CD14-positive monocyte (primary cell): ENCODE data around the gene QSER1. TPM values are rescaled to one million over a fixed set of nuclear protein-coding genes. Genes with fewer than 3 reads are reported as not detected.

ENCODE experiments used
- DNase-seq, 3 donors: peaks; one replicate each; pipeline ENCODE4 v3.0.0-alpha.2; 2011 to 2022
- H2AFZ ChIP-seq: 2 replicates; pipeline ENCODE4 v1.6.0; 2012; ENCODE audit warnings: mild to moderate bottlenecking, low read depth, low read length, inconsistent platforms; ENCODE audit not compliant: insufficient read depth, poor library complexity, severe bottlenecking
- H3K27ac ChIP-seq, 2 donors: 1 replicate in 1 of 2; 2 replicates in 1 of 2; pipeline ENCODE4 v1.5.1; 2012 to 2013; ENCODE audit warnings: low read length in 2 of 2, control low read depth in 1 of 2, inconsistent platforms in 1 of 2, low read depth in 1 of 2, mild to moderate bottlenecking in 1 of 2
- H3K27me3 ChIP-seq, 2 donors: one replicate each; pipeline versions ENCODE4 v1.6.0 to v1.6.1; 2011 to 2013; ENCODE audit warnings: low read length in 2 of 2; ENCODE audit not compliant: control insufficient read depth in 2 of 2, insufficient read depth in 2 of 2
- H3K36me3 ChIP-seq, 2 donors: replicated peaks in 1 of 2; 1 replicate in 1 of 2; 2 replicates in 1 of 2; pipeline versions ENCODE4 v1.5.1 to v1.6.1; 2012 to 2013; ENCODE audit warnings: low read length in 2 of 2, control low read depth in 1 of 2, inconsistent platforms in 1 of 2, mild to moderate bottlenecking in 1 of 2; ENCODE audit not compliant: insufficient read depth in 2 of 2, control insufficient read depth in 1 of 2
- H3K4me1 ChIP-seq, 2 donors: 1 replicate in 1 of 2; 2 replicates in 1 of 2; pipeline versions ENCODE4 v1.5.1 to v1.6.1; 2012 to 2013; ENCODE audit warnings: low read length in 2 of 2, control low read depth in 1 of 2, inconsistent platforms in 1 of 2, mild to moderate bottlenecking in 1 of 2, moderate library complexity in 1 of 2; ENCODE audit not compliant: insufficient read depth in 2 of 2, control insufficient read depth in 1 of 2
- H3K4me2 ChIP-seq: replicated peaks from 2 replicates; pipeline ENCODE3; 2012; ENCODE audit warnings: low read length, moderate library complexity, mild to moderate bottlenecking; ENCODE audit not compliant: poor library complexity, severe bottlenecking; ENCODE audit errors: extremely low read depth
- H3K4me3 ChIP-seq, 3 experiments: fragments of 200-600 bp in 1 of 3; sonication (generic) in 1 of 3; replicated peaks in 1 of 3; 1 replicate in 2 of 3; 2 replicates in 1 of 3; pipeline ENCODE4 v1.5.1; 2011 to 2013; ENCODE audit warnings: low read length in 3 of 3, mild to moderate bottlenecking in 3 of 3, control low read depth in 2 of 3, low read depth in 2 of 3, inconsistent platforms in 1 of 3, moderate library complexity in 1 of 3
- H3K79me2 ChIP-seq: 2 replicates; pipeline ENCODE4 v1.6.0; 2012; ENCODE audit warnings: mild to moderate bottlenecking, control low read depth, inconsistent platforms, low read length, moderate library complexity; ENCODE audit not compliant: insufficient read depth
- H3K9ac ChIP-seq: 2 replicates; pipeline ENCODE4 v1.6.0; 2017; ENCODE audit warnings: low read length, mild to moderate bottlenecking; ENCODE audit not compliant: insufficient read depth, poor library complexity, severe bottlenecking
- H3K9me3 ChIP-seq, 2 donors: replicated peaks in 1 of 2; 1 replicate in 1 of 2; 2 replicates in 1 of 2; pipeline versions ENCODE4 v1.5.1 to v1.6.1; 2012 to 2013; ENCODE audit warnings: low read length in 2 of 2, control low read depth in 1 of 2; ENCODE audit not compliant: control insufficient read depth in 1 of 2, insufficient read depth in 1 of 2
- H4K20me1 ChIP-seq: 2 replicates; pipeline ENCODE4 v1.6.0; 2012; ENCODE audit warnings: mild to moderate bottlenecking, low read length, control low read depth, moderate library complexity; ENCODE audit not compliant: insufficient read depth
- H3K27ac Mint-ChIP-seq, 7 donors: one replicate each; pipeline ENCODE4 v1.8.0; 2020; ENCODE audit warnings: mild to moderate bottlenecking in 7 of 7, mixed read lengths in 7 of 7, moderate library complexity in 6 of 7, inconsistent platforms in 2 of 7
- H3K27me3 Mint-ChIP-seq, 3 donors: one replicate each; pipeline ENCODE4 v1.8.0; 2021 to 2022; ENCODE audit warnings: low read depth in 3 of 3, mild to moderate bottlenecking in 3 of 3, mixed read lengths in 3 of 3, moderate library complexity in 3 of 3, inconsistent platforms in 1 of 3
- H3K36me3 Mint-ChIP-seq, 2 donors: one replicate each; pipeline ENCODE4 v1.8.0; 2020; ENCODE audit warnings: mixed read lengths in 2 of 2, inconsistent platforms in 1 of 2, mild to moderate bottlenecking in 1 of 2
- H3K4me1 Mint-ChIP-seq: one replicate; pipeline ENCODE4 v1.8.0; 2020; ENCODE audit warnings: mild to moderate bottlenecking, mixed read lengths
- H3K4me3 Mint-ChIP-seq, 2 donors: one replicate each; pipeline ENCODE4 v1.8.0; 2020; ENCODE audit warnings: mild to moderate bottlenecking in 2 of 2, mixed read lengths in 2 of 2, moderate library complexity in 1 of 2
- H3K9me3 Mint-ChIP-seq, 7 donors: one replicate each; pipeline ENCODE4 v1.8.0; 2020 to 2022; ENCODE audit warnings: mixed read lengths in 7 of 7, mild to moderate bottlenecking in 6 of 7, moderate library complexity in 6 of 7, inconsistent platforms in 2 of 7
- WGBS: methylation state at CpG from one replicate; pipeline ENCODE4 v1.1.5; 2013; ENCODE audit warnings: missing lambda C conversion rate; ENCODE audit not compliant: insufficient coverage; 5-methylcytosine and 5-hydroxymethylcytosine counted together
- intact Hi-C, 2 donors: fragments of 100-400 bp; cut with micrococcal nuclease; formaldehyde crosslinking; loops; one replicate each; pipeline versions ENCODE4 v1.15.0 to v1.15.1; 2023
- polyA plus RNA-seq, 3 donors: library from polyadenylated mRNA; depleted of rRNA in 1 of 3; unstranded in 2 of 3; stranded (reverse) in 1 of 3; fragments of 300-500 nt in 2 of 3; fragments of >200 nt in 1 of 3; fragmentation: Illumina TruSeq in 2 of 3; gene quantifications; 1 replicate in 2 of 3; 2 replicates in 1 of 3; pipeline ENCODE4 v1.2.3, GENCODE V29; 2012 to 2021
- TF ChIP-seq, protein P1 (sequence below): fragments of 200-600 bp; IDR thresholded peaks from one replicate; pipeline ENCODE4 v1.8.0; 2022; ENCODE audit warnings: antibody characterized with exemption, mild to moderate bottlenecking

The QSER1 gene
- polyA plus RNA-seq, 3 donors = 1.1 to 7.0 (median 2.5) TPM

DNA sequence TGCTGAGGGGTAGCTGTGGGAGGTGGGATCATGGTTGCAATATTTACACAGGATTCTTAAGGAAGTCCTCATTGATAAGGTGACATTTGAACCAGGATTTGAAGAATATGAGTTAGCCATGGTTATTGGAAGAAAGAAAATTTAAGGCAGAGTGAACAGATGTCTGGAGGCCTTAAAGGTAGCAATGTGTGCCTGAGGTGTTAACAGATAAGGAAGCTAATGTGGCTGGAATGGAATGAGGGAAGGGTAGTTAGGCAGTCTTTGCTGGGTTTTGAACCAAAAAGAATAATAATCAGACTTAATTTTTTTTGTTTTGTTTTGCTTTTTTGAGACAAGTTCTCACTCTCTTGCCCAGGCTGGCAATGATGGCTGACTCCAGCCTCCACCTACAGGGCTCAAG lies 113.4 kb downstream of the QSER1 start:
- Histone ChIP-seq H3K4me1 (peaks cover 0 to under 1% of the 10 kb centered on the region in 2 donors), H3K4me3 (no peak overlapping the region), H3K79me2 (no peaks in the 10 kb centered on the region), H3K4me2 (no peak overlapping the region), H3K27me3 (no peaks in the 10 kb centered on the region), H2AFZ (no peak overlapping the region), H3K36me3 (no peaks in the 10 kb centered on the region), H3K9me3 (no peaks in the 10 kb centered on the region), H4K20me1 (no peaks in the 10 kb centered on the region), H3K27ac (no peak overlapping the region), H3K9ac (no peak overlapping the region)
- no peak overlapping the region for H3K27ac Mint-ChIP-seq
- intact Hi-C loops = no loop called here
- H3K27me3 Mint-ChIP-seq = peaks cover 0 to 4% (median 0%) of the 10 kb centered on the region in 3 donors
- H3K9me3 Mint-ChIP-seq = peaks cover 0 to 4% (median 0%) of the 10 kb centered on the region in 7 donors
- TF ChIP-seq, protein P1, sequence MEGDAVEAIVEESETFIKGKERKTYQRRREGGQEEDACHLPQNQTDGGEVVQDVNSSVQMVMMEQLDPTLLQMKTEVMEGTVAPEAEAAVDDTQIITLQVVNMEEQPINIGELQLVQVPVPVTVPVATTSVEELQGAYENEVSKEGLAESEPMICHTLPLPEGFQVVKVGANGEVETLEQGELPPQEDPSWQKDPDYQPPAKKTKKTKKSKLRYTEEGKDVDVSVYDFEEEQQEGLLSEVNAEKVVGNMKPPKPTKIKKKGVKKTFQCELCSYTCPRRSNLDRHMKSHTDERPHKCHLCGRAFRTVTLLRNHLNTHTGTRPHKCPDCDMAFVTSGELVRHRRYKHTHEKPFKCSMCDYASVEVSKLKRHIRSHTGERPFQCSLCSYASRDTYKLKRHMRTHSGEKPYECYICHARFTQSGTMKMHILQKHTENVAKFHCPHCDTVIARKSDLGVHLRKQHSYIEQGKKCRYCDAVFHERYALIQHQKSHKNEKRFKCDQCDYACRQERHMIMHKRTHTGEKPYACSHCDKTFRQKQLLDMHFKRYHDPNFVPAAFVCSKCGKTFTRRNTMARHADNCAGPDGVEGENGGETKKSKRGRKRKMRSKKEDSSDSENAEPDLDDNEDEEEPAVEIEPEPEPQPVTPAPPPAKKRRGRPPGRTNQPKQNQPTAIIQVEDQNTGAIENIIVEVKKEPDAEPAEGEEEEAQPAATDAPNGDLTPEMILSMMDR = no peak
- no peaks in the 10 kb centered on the region for H3K36me3 Mint-ChIP-seq
- H3K4me3 Mint-ChIP-seq = no peak overlapping the region
- H3K4me1 Mint-ChIP-seq = no peaks in the 10 kb centered on the region
- no peak for DNase-seq

DNA sequence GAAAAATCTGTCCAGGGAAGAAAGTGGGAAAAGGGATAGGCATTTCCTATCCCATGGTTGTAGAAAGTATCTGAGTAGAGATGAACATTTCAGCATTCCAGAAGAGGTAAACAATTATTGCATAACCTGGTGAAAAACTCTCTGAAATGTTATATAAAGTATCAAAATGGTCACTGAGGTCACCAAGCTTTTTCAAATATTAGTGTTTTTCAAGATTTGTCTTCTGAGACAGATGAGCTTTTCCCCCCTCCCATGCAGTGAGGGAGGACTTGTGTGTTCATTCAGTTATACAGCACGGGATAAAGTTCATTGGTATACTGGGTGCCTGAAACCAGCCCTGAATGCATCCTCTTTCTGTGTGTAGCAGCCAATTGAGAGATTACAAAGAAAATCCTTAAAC lies 121.1 kb downstream of the QSER1 start:
- Histone ChIP-seq H3K36me3 (no peaks in the 10 kb centered on the region), H3K9me3 (no peaks in the 10 kb centered on the region), H3K9ac (no peak overlapping the region), H3K79me2 (no peaks in the 10 kb centered on the region), H4K20me1 (no peaks in the 10 kb centered on the region), H3K27ac (no peak overlapping the region), H2AFZ (no peak overlapping the region), H3K4me1 (peaks cover 24 to 36% of the 10 kb centered on the region in 2 donors), H3K4me2 (no peak overlapping the region), H3K4me3 (no peak overlapping the region), H3K27me3 (peaks cover 3 to 13% of the 10 kb centered on the region in 2 donors)
- Mint-ChIP-seq H3K9me3 (peaks cover 0 to 3% (median 0%) of the 10 kb centered on the region in 7 donors), H3K4me1 (peaks cover 24% of the 10 kb centered on the region), H3K27me3 (peaks cover 5 to 13% (median 13%) of the 10 kb centered on the region in 3 donors), H3K36me3 (no peaks in the 10 kb centered on the region), H3K27ac (no peak overlapping the region), H3K4me3 (no peak overlapping the region)
- WGBS = no CpG with 5 or more reads among the region's 1 CpG
- no peak for DNase-seq
- intact Hi-C loops = no loop called here
- TF ChIP-seq, protein P1 = no peak
